OCI-LY1 (cell line): ENCODE data around the gene RASGRF1.

ENCODE experiments used
- H2AFZ ChIP-seq: fragments of 200-600 bp; sonication (generic), shearing (Covaris generic); 2 replicates; pipeline ENCODE4 v1.6.0; 2014; ENCODE audit warnings: antibody characterized with exemption, mild to moderate bottlenecking, low read length
- H3F3A ChIP-seq: fragments of 200-600 bp; sonication (generic), shearing (Covaris generic); 2 replicates; pipeline ENCODE4 v1.6.0; 2014; ENCODE audit warnings: mild to moderate bottlenecking, antibody characterized with exemption, low read length, moderate library complexity; ENCODE audit not compliant: insufficient read depth
- H3K27ac ChIP-seq: fragments of 200-600 bp; sonication (generic); 2 replicates; pipeline ENCODE4 v1.5.1; 2014; ENCODE audit warnings: low read length, mixed run types, mild to moderate bottlenecking, low read depth; ENCODE audit not compliant: poor library complexity, severe bottlenecking
- H3K27me3 ChIP-seq: fragments of 200-600 bp; sonication (generic); 2 replicates; pipeline ENCODE4 v1.6.0; 2014; ENCODE audit warnings: antibody characterized with exemption, mild to moderate bottlenecking, low read length, moderate library complexity; ENCODE audit not compliant: insufficient read depth
- H3K36me3 ChIP-seq: fragments of 200-600 bp; sonication (generic); 2 replicates; pipeline ENCODE4 v1.6.1; 2014; ENCODE audit warnings: mild to moderate bottlenecking, antibody characterized with exemption, low read length, moderate library complexity, mixed read lengths; ENCODE audit not compliant: insufficient read depth
- H3K4me1 ChIP-seq: fragments of 200-600 bp; sonication (generic); 2 replicates; pipeline ENCODE4 v1.5.1; 2014; ENCODE audit warnings: mild to moderate bottlenecking, low read length, moderate library complexity; ENCODE audit not compliant: insufficient read depth, severe bottlenecking
- H3K4me2 ChIP-seq: fragments of 200-600 bp; sonication (generic), shearing (Covaris generic); 2 replicates; pipeline ENCODE4 v1.6.1; 2014; ENCODE audit warnings: low read length
- H3K4me3 ChIP-seq: fragments of 200-600 bp; sonication (generic); 2 replicates; pipeline ENCODE4 v1.5.1; 2014; ENCODE audit warnings: low read length, low read depth, mild to moderate bottlenecking, mixed read lengths; ENCODE audit not compliant: poor library complexity, severe bottlenecking
- H3K79me2 ChIP-seq: fragments of 200-600 bp; shearing (Covaris generic); 2 replicates; pipeline ENCODE4 v1.6.1; 2016; ENCODE audit warnings: mixed run types, low read length, mixed read lengths; ENCODE audit not compliant: insufficient read depth
- H3K9ac ChIP-seq: fragments of 200-600 bp; sonication (generic), shearing (Covaris generic); 2 replicates; pipeline ENCODE4 v1.6.1; 2014; ENCODE audit warnings: mild to moderate bottlenecking, low read length, mixed read lengths
- H3K9me2 ChIP-seq: fragments of 200-600 bp; sonication (generic), shearing (Covaris generic); 2 replicates; pipeline ENCODE4 v1.6.1; 2014; ENCODE audit warnings: low read depth, mild to moderate bottlenecking, low read length, mixed read lengths
- H3K9me3 ChIP-seq: fragments of 200-600 bp; shearing (Covaris generic); 2 replicates; pipeline ENCODE4 v1.6.1; 2014; ENCODE audit warnings: low read length, mixed read lengths
- H4K20me1 ChIP-seq: fragments of 200-600 bp; sonication (generic), shearing (Covaris generic); 2 replicates; pipeline ENCODE4 v1.6.0; 2016; ENCODE audit warnings: mild to moderate bottlenecking, low read length; ENCODE audit not compliant: insufficient read depth
- CTCF ChIP-seq: fragments of 200-600 bp; sonication (generic), shearing (Covaris generic); IDR thresholded peaks from 2 replicates; pipeline ENCODE4 v1.5.1; 2017; ENCODE audit warnings: mild to moderate bottlenecking, antibody characterized with exemption, low read length, moderate library complexity, mixed read lengths
- EZH2 ChIP-seq: fragments of 200-600 bp; sonication (generic), shearing (Covaris generic); IDR thresholded peaks from 2 replicates; pipeline ENCODE4 v1.8.0; 2017; ENCODE audit warnings: borderline replicate concordance, mixed run types, mild to moderate bottlenecking, antibody characterized with exemption, low read length, moderate library complexity, mixed read lengths

RASGRF1 gene

DNA sequence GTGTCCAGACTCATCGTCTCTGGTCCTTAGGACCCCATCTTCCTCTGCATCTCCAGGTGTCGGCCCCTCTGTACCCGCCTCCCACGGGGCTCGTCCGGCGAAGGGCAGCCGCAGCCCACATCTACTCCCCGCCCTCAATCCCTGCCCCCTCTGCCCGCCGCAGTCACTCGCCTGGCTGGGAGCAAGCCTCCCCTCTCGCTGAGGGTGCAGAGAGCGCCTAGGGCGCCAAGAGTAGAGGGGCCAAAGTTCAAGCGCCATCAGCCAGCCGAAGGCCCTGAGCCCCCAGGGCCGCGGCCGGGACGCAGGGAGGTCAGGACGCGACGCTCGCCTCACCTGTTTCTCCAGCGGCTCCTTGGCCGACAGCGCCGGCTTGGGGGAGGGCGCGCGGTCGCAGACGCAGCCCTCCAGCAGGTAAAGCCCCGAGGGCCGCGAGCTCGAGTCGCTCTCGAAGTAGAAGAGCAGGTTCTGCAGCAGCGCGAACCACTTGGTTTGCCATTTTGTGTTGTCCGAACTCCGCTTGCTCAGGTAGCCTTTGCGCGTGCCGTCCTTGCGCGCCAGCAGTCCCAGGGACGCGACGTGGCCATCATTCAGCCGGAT lies 592 bp downstream of the RASGRF1 start:
- no peak overlapping the region for H3K9ac ChIP-seq
- H3K4me3 ChIP-seq = no peak overlapping the region
- no peaks in the 10 kb centered on the region for H3K9me3 ChIP-seq
- peaks cover 5% of the 10 kb centered on the region; the same call in 1 of the 2 replicates for H3K27me3 ChIP-seq
- no peak overlapping the region for H2AFZ ChIP-seq
- H3K79me2 ChIP-seq = no peaks in the 10 kb centered on the region
- no peaks in the 10 kb centered on the region for H4K20me1 ChIP-seq
- peaks cover 6% of the 10 kb centered on the region for H3K4me1 ChIP-seq
- H3K4me2 ChIP-seq = no peak overlapping the region
- TF ChIP-seq EZH2 (no peak), CTCF (no peak)
- no peaks in the 10 kb centered on the region for H3K9me2 ChIP-seq
- H3F3A ChIP-seq = no peaks in the 10 kb centered on the region
- no peaks in the 10 kb centered on the region for H3K36me3 ChIP-seq
- H3K27ac ChIP-seq = no peak overlapping the region

GRCh38 chr15:79089331-79089889 lies 1.2 kb downstream of the RASGRF1 start:
- H3K27me3 ChIP-seq = peaks cover 10% of the 10 kb centered on the region; the same call in 1 of the 2 replicates
- no peaks in the 10 kb centered on the region for H4K20me1 ChIP-seq
- TF ChIP-seq CTCF (no peak), EZH2 (no peak)
- H3K9me2 ChIP-seq = no peaks in the 10 kb centered on the region
- H3K36me3 ChIP-seq = no peaks in the 10 kb centered on the region
- no peak overlapping the region for H2AFZ ChIP-seq
- H3F3A ChIP-seq = no peaks in the 10 kb centered on the region
- no peak overlapping the region for H3K27ac ChIP-seq
- H3K4me1 ChIP-seq = peaks cover 6% of the 10 kb centered on the region
- no peak overlapping the region for H3K9ac ChIP-seq
- no peak overlapping the region for H3K4me3 ChIP-seq
- H3K4me2 ChIP-seq = no peak overlapping the region
- H3K79me2 ChIP-seq = no peaks in the 10 kb centered on the region
- no peaks in the 10 kb centered on the region for H3K9me3 ChIP-seq

GRCh38 chr15:79088426-79089205 lies 2.0 kb downstream of the RASGRF1 start:
- H3F3A ChIP-seq = no peaks in the 10 kb centered on the region
- no peaks in the 10 kb centered on the region for H3K36me3 ChIP-seq
- H3K27ac ChIP-seq = no peak overlapping the region
- H3K4me1 ChIP-seq = peaks cover 6% of the 10 kb centered on the region
- H3K79me2 ChIP-seq = no peaks in the 10 kb centered on the region
- no peaks in the 10 kb centered on the region for H4K20me1 ChIP-seq
- H3K4me2 ChIP-seq = no peak overlapping the region
- H2AFZ ChIP-seq = no peak overlapping the region
- H3K9ac ChIP-seq = no peak overlapping the region
- no peaks in the 10 kb centered on the region for H3K9me2 ChIP-seq
- H3K9me3 ChIP-seq = no peaks in the 10 kb centered on the region
- no peak for TF ChIP-seq EZH2
- TF ChIP-seq CTCF = no peak
- H3K27me3 ChIP-seq = peaks cover 11% of the 10 kb centered on the region; the same call in 1 of the 2 replicates
- H3K4me3 ChIP-seq = no peak overlapping the region
